ENCODE measurements around the gene DHRS4.
"Not testable (repeated sequence)": the region's sequence is repeated elsewhere in the genome, so short reads cannot be mapped to it uniquely, and the experiment has no call there.

The DHRS4 gene

GRCh38 chr14:23941230-23941629, 12.3 kb upstream of the DHRS4 start:
- no peak for DNase-seq (ENCODE audit: low read depth)

DNA sequence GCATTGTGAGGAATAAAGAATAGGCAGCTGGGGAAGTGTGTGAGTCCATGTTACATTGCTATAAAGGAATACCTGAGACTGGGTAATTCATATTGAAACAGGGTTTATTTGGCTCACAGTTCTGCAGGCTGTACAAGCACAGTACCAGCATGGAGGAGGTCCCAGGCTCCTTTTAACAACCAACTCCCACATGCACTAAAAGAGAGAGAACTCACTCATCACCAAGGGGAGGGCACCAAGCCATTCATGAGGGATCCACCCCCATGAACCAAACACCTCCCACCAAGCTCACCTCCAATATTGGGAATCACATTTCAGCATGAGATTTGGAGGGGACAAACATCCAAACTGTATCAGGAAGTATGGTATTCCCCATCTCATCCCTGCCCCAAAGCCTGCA, 11.9 kb upstream of the DHRS4 start:
- no peak for DNase-seq (ENCODE audit: low read depth)

- DNase-seq (ENCODE audit: low read depth): no peak
These were observed 11.0 kb upstream of the DHRS4 start for GRCh38 chr14:23942587-23942986.

DNA sequence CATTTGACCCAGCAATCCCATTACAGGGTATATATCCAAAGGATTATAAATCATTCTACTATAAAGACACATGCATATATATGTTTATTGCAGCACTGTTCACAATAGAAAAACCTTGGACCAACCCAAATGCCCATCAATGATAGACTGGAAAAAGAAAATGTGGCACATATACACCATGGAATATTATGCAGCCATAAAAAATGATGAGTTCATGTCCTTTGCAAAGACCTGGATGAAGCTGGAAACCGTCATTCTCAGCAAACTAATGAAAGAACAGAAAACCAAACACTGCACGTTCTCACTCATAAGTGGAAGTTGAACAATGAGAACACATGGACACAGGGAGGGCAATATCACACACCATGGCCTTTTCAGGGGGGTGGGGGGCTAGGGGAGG, 4.5 kb upstream of the DHRS4 start:
- DNase-seq (ENCODE audit: low read depth): not testable (repeated sequence)

DNA sequence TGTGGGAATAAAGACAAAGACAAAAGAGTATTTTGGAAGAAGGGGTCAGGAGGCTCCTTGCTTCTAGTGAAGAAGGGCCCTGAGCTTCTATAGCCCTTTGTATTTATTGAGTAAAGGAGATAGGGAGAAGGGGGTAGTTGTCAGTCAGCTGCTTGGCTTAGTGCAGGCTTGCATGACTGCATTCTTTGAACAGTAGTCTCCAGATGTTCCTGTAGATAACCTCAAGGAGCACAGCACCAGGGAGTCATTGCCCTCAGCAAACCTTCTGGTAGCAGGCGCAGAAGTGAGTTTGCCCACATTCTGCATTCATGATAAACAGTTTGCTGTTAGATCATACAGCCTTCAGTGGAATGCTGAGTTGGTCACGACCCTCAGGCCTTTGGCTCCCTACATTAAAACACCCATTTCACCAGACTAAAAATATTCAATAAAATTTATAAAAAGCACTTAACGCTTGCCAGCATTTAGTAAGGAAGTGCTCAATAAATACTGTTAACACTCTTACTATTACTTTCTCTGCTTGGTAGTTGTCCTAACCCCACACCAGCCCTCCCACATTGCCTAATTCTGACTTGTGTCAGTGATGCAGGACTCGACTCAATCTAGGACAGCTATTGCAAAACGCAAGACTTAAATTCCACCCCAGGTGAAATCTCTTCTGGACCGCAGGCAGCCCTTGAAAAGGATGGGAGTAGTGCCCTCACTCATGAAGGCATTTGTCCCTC, 3.0 kb upstream of the DHRS4 start:
- DNase-seq (ENCODE audit: low read depth): no peak

- not testable (repeated sequence) for DNase-seq (ENCODE audit: low read depth)
These were observed 2.5 kb upstream of the DHRS4 start for GRCh38 chr14:23951136-23951466.

GRCh38 chr14:23951590-23952201, 1.9 kb upstream of the DHRS4 start:
- DNase-seq (ENCODE audit: low read depth): no peak

- DNase-seq (ENCODE audit: low read depth): not testable (repeated sequence)
These were observed 480 bp upstream of the DHRS4 start for GRCh38 chr14:23953116-23953463.

- DNase-seq (ENCODE audit: low read depth): not testable (repeated sequence)
These were observed 677 bp downstream of the DHRS4 start for GRCh38 chr14:23954279-23954614.

GRCh38 chr14:23954965-23955364, 1.4 kb downstream of the DHRS4 start:
- DNase-seq (ENCODE audit: low read depth): not testable (repeated sequence)

- DNase-seq (ENCODE audit: low read depth): not testable (repeated sequence)
These were observed 2.2 kb downstream of the DHRS4 start for GRCh38 chr14:23955811-23956210.

- not testable (repeated sequence) for DNase-seq (ENCODE audit: low read depth)
These were observed 4.5 kb downstream of the DHRS4 start for GRCh38 chr14:23957913-23958569.

DNA sequence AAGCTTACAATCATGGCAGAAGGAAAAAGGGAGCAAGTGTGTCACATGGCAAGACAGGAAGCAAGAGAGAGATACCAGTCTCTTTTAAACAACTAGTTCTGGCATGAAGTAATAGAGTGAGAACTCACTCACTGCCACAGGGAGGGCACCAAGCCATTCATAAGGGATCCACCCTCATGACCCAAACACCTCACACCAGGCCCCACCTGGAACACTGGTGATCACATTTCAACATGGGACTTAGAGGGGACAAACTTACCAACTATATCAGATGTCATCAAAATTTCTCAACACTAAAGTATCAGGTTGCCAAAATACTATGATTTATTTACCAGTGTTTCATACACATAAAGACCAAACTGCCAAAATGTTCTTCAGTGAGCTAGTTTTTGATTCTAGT, 7.3 kb downstream of the DHRS4 start:
- DNase-seq (ENCODE audit: low read depth): not testable (repeated sequence)

GRCh38 chr14:23961704-23962103, 8.1 kb downstream of the DHRS4 start:
- DNase-seq (ENCODE audit: low read depth): not testable (repeated sequence)

- DNase-seq (ENCODE audit: low read depth): not testable (repeated sequence)
These were observed 15.5 kb downstream of the DHRS4 start for GRCh38 chr14:23969130-23969480.

GRCh38 chr14:23969481-23970282, 16.1 kb downstream of the DHRS4 start:
- peak; percentile 49 for DNase-seq (ENCODE audit: low read depth)

- DNase-seq (ENCODE audit: low read depth): not testable (repeated sequence)
These were observed 16.7 kb downstream of the DHRS4 start for GRCh38 chr14:23970283-23970659.

- DNase-seq (ENCODE audit: low read depth): not testable (repeated sequence)
These were observed 19.6 kb downstream of the DHRS4 start for GRCh38 chr14:23973178-23973577.

GRCh38 chr14:23974041-23974440, 20.5 kb downstream of the DHRS4 start:
- DNase-seq (ENCODE audit: low read depth): not testable (repeated sequence)

- not testable (repeated sequence) for DNase-seq (ENCODE audit: low read depth)
These were observed 23.6 kb downstream of the DHRS4 start for GRCh38 chr14:23977208-23977607.

DNA sequence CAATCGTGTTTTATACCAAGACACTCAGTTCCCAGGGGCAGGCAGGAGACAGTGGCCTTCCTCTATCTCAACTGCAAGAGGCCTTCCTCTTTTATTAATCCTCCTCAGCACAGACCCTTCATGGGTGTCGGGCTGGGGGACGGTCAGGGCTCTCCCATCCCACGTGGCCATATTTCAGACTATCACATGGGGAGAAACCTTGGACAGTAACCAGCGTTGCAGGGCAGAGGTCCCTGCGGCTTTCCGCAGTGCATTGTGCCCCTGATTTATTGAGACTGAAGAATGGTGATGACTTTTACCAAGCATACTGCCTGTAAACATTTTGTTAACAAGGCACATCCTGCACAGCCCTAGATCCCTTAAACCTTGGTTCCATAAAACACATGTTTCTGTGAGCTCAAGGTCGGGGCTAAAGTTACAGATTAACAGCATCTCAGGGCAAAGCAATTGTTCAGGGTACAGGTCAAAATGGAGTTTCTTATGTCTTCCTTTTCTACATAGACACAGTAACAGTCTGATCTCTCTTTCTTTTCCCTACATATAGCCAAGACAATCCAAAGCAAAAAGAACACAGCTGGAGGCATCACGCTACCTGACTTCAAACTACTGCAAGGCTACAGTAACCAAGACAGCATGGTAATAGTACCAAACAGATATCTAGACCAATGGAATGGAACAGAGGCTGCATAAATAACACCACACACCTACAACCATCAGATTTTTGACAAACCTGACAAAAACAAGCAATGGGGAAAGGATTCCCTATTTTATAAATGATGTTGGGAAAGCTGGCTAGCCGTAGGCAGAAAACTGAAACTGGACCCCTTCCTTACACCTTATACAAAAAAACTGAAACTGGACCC, 28.6 kb downstream of the DHRS4 start:
- DNase-seq (ENCODE audit: low read depth): not testable (repeated sequence)

All from activated T-cell treated with anti-CD3 and anti-CD28 coated beads for 24 hours (primary cell).